Measurements from ENCODE around the gene NLRP9.

Gene NLRP9

DNA sequence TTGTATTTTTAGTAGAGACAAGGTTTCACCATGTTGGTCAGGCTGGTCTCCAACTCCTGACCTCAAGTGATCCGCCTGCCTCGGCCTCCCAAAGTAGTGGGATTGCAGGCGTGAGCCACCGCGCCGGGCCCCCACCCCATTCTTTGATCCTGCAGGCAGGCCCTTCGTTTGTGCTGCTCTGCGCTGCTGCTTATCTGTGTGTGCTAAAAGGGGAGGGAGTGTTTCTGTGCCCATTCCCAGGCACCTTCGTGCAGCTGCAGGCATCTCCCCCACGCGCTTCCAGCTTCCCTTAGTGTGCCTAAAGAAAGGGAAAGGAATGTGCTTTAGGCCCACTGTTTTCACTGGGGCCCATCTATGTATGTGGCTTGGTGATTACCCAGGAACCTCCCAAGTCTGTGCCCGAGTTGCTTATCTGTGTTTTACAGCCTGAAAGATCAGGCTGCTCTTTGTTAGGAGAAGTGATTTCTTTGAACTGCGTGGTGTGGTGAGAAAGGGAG lies 36.0 kb downstream of the NLRP9 start:
- DNase-seq: no peak

DNA sequence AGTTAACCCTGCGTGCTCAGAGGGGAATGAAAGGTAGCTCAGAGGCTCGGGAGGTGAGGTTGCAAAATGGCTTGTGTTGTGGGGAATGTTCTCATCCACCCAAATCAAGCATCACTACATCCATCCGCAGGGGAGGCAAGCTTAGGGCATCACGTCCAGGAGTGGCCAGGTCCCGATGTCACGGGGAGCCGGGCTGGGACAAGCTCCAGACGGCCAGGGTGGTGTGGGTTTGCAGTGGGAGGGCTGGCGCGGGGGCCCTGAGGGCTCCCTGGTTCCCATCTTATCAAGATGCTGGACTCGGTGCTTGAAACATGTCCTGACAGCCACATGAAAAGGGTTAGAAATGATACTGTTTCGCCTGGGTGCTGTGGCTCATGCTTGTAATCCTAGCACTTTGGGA lies 37.4 kb downstream of the NLRP9 start:
- no peak for DNase-seq

DNA sequence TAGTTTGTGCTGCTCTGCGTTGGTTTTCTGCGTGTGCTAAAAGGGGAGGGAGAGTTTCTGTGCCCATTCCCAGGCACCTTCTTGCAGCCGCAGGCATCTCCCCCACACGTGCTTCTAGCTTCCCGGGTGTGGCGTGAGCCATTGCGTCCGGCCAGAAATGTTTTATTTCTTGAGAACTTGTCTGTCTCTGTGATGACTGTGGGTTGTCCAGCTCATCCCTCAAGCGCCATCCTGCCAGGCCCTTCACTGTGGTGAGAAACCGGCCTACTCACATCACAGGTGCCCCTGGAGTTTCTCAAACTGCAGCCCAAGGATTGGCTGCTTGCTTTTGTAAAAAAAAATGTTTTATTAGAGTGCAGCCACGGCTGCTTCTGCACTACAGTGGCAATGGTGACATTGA lies 39.0 kb downstream of the NLRP9 start:
- no peak for DNase-seq

DNA sequence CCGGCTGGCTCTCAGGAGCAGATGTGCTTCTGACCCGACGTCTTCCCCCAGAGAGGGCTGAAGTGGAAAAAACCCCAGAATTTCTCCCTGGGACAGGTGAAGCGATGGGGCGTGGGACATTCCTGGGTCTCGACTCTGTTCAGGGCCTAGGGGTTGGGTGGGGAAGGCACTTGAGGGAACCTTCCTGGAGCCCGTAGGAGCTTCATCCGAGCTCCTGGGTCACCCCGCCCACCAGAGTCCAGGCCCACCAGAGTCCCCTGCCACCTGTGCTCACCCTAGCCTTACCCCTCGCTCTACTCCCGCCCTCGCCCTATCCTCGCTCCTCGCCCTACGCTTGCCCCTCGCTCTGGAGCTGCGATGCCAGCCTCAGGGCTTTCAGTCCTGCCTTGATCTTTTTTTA lies 39.9 kb downstream of the NLRP9 start:
- no peak for DNase-seq

DNA sequence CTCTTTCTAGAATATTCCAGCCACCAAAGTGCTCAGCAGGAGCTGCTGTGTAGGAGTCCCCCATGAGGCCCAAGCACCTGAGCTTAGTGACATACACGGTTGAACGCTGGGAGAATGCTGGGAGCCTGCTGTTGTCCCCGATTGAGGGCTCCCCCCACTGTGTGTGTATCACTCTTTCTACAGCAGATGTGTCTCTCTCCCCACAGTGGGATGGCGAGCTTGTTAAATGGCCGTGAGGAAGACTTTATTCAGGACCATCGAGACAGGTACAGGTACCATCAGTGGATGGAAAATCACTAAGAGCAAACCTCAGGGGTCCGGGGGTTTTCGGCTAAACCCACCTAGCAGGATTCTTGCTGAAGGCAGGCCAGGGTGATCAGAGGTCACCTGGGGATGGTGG lies 40.5 kb downstream of the NLRP9 start:
- DNase-seq: no peak

DNA sequence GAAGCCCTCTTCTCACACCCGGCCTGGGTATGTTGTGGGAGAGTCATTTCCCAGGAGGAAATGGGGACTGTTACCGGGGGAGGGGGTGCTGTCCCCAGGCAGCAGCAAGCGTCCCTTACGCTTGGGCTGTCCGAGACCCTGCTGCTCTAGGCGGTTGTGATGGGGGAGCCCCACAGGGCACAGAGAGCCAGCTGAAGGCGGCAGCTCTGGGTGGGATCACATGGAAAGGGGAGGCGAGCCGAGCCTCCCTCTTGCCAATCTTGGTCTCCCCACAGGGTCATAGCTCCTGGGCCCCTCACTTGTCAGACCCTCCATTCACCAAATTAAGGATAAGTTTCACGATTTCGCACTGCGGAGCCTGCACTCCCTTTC lies 41.1 kb downstream of the NLRP9 start:
- DNase-seq: no peak

DNA sequence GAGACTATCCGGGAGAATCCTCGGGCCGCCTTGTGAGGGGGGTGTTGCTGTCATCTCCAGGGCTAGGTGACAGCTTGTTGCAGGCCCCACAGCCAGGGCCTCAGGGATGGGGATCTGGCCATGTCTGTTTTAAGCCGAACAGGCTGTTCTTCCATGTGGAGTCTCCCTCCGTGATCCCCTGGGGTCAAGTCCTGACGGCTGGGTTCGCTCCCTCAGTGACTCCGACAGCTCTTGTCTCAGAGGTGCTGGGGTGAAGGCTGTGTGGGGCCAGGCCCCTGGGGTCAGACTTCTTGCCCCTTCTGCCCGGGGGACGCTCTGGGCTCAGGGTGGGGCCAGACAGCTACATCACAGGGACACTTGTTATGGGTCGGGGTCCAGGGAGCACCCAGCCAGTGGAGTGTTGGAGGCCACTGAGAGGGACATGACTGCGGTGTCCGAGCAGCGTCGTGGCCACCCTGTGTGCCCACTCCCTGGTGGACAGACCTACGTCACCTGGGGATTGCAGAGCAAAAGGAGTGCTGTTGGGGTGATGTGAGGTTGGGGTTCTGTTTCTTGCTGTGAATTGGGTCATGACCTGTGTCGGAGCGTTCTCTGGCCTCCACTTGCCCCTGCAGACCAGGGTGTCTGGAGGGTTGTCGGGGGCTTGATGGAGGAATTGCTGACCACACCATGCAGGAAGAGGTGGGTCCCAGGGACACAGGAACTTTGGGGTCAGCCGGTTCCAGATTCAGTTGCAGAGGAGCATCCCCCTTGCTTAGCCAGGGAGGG lies 41.7 kb downstream of the NLRP9 start:
- no peak for DNase-seq

DNA sequence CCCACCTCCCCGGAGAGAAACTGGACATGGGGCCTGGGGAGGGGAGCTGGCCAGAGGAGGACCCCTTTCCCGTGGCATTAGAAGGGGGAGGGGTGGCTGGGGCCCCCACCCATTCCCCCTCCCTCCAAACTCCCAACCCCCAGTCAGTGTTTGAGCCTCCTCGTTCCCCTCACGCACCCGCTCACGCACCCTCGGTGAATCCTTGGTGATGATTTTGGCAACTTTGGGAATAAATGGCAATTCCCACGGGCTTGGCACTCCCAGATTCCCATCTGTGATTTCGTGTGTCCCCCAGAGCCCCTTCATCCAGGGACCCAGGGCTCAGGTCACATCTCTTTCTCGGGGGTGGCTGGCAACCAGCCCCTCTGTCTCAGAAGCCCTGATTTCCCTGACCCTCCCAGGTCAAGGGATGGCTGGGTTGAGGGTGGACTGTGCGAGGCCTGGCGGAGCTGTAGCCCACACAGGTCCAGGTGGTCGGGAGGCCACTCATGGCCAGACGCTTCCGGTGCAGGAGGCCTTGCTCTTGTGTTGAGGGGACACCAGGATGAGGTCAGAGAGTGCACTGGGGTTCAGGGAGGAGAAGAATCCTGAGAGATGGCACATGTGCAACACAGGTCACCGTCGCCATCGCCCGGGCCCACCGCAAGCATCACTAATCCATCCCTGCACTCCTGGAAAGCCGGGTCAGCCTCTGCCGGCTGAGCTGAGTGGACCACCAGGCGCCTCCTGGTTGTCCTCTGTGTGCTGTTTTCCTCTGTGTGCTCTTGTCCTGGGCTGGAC lies 42.5 kb downstream of the NLRP9 start:
- no peak for DNase-seq

DNA sequence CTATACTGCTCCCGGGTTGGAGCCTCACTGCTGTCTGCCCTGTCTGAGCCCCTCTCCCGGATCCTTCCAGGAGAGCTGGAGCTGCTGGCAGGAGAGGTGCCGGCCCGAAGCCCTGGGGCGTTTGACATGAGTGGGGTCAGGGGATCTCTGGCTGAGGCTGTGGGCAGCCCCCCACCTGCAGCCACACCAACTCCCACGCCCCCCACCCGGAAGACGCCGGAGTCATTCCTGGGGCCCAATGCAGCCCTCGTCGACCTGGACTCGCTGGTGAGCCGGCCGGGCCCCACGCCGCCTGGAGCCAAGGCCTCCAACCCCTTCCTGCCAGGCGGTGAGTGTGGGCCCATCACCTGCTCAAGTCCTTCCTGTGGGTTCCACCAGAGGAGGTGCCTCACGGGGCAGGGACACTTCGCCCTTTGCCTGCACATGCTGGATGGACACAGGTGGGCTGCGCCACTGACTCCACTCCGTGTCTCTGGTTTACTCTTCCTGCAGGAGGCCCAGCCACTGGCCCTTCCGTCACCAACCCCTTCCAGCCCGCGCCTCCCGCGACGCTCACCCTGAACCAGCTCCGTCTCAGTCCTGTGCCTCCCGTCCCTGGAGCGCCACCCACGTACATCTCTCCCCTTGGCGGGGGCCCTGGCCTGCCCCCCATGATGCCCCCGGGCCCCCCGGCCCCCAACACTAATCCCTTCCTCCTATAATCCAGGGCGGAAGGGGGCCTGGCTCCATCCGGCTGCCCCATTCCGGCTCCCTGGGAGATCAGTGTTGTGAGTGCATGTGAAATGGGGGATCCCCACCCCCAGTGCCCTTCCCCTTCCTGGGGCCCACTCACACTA lies 43.3 kb downstream of the NLRP9 start:
- no peak for DNase-seq

DNA sequence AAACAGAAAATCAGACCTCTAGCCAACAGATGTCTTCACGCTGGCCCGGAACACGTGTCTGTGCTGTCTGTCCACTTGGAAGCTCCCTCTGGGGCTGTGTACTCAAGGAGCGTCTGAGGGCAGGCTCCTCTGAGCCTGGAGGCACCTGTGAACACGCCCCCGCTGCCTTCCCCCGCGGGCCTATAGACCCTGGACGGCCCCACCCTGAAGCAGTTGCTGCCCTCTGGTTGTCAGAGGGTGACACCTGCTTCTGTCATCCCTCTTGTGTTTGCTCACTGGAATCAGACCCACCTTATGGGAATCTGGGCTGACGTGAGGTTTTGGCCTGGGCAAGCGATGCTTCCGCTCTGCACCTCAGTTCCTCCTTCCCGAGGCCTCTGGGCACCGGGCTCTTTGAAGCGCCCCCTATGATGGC lies 44.0 kb downstream of the NLRP9 start:
- no peak for DNase-seq

DNA sequence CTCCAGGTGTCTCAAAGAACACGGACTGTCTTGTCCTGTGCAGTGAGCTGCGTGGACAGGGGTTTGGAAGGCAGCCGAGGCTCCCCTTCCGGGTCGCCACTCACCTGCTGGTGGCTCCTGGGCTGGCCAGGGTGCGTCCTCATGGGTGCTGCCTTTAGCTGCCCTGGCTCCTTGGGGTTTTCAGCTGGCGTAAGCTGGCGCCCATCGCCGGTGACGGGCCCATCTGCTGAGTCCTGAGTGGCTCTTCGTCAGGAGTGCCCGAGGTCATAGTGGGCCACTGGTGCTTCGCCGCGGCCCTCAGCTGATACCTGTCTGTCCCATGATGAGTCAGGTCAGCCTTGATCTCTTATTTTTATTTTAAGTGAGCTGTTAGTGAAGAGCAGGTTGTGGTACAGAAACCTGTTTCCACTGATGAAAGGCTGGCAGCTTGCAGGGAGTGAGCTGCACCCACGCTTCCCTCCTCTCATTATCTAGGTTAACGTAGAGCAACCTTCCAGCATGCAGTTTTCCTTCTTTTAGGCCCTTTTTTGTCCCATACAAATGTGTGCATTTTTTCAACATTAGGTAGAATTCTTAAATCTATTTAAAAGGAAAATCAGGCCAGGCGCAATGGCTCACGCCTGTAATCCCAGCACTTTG lies 44.7 kb downstream of the NLRP9 start:
- no peak for DNase-seq

DNA sequence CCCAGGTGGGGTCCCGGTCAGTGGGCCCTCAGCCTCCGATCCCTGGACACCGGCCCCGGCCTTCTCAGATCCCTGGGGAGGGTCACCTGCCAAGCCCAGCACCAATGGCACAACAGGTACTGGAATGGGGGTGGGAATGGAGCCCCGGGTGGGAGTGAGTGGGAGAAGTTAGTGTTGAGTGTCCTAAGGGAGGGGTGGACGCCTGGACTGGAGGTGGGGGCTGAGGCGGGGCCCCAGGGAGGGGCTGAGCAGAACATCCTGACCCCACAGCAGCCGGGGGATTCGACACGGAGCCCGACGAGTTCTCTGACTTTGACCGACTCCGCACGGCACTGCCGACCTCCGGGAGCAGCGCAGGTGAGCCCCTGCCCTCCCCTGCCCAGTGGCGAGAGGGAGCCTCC lies 45.5 kb downstream of the NLRP9 start:
- no peak for DNase-seq

DNA sequence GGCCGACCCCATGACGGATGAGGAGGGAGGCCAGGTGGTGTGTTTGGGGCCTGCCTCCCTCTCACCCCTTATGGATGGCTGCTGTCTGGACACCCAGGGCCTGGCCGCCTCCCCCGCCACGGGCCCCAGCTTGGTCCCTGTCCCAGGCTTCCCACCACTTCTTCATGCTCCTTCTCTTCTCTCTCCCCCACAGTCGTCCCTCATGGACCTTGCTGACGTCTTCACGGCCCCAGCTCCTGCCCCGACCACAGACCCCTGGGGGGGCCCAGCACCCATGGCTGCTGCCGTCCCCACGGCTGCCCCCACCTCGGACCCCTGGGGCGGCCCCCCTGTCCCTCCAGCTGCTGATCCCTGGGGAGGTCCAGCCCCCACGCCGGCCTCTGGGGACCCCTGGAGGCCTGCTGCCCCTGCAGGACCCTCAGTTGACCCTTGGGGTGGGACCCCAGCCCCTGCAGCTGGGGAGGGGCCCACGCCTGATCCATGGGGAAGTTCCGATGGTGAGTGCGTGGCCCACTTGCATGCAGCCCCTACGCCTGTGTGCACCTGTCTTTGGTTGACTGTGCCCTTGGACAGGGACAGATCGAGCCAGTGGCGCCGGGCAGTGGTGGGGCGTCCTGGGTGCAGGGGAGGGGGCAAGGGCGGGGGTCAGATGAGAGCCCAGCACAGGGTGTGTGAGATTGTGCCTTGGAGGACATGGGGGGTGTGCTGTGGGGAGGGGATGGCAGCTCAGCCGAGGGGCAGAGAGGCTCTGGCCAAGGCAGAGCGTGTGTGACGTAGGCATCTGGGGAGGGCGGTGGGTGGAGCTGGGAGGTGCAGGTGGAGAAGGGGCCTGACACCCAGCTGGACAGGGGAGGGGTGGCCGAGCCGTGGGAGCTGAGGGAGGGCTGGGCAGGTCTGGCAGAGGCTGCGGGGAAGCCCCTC lies 46.4 kb downstream of the NLRP9 start:
- DNase-seq: no peak

DNA sequence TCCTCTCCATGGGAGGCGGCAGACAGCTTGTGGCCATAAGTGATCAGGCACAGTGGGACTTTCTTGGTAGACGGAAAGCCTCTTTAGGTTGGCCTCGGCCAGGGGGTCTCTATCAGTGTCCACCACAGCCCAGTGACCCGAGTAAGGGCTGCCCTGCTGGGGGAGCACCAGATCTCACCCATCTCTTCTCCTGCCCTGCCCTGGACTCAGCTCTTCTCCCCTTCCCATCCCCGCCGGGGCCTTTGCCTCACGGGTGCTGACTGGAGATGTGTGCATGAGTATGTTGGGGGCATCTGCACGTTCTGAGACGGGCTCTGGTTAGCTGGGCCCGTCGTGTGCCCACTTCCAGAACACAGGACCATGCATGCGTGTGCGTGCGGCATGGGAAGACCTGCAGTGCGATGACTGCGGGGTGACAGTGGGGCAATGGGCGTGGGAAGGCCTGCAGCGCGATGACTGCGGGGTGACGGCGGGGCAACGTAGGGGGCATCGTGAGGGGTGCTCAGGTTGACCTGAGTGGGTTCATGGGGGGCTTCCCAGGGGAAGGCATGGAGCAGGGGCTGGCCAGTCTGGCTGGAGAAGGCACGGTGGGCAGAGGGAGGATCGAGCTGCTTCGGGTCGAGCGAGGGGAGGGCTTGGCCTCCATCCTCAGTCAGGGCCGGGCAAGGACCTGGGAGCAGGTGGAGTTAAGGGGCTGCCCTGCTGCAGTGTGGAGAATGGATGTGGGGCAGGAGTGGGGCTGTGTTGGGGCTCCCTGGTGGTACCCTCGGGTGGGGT lies 47.2 kb downstream of the NLRP9 start:
- DNase-seq: no peak

DNA sequence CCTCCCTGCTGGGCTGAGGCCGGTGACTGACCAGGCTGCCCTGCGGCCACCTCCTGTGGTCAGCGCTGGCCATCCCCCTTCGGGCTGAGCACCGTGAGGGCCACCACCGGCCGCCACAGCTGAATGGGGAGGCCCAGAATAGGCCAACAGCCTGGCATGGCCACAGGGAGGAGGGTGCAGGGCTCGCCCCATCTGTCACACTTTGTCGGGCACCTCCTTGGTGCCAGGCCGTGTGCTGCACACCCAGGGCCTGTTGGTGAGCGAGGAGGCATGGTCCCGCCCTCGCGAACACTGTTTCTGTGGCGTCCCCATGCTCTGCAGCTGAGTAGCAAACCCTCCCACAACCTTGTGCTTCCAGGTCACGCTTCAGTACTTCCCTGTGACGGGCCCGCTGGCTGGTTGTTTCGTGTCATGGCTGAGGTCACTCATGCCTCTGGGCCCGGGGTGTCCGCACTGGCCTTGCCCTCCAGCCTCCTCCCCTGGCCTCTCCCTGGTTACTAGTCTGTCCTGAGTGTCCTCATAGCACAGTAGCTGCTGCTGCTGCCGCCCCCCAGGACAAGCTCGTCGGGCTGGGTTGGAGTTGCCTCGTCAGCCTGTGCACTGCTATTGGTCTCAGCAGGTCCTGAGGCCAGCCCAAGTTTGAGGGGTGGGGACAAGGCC lies 48.0 kb downstream of the NLRP9 start:
- DNase-seq: no peak

DNA sequence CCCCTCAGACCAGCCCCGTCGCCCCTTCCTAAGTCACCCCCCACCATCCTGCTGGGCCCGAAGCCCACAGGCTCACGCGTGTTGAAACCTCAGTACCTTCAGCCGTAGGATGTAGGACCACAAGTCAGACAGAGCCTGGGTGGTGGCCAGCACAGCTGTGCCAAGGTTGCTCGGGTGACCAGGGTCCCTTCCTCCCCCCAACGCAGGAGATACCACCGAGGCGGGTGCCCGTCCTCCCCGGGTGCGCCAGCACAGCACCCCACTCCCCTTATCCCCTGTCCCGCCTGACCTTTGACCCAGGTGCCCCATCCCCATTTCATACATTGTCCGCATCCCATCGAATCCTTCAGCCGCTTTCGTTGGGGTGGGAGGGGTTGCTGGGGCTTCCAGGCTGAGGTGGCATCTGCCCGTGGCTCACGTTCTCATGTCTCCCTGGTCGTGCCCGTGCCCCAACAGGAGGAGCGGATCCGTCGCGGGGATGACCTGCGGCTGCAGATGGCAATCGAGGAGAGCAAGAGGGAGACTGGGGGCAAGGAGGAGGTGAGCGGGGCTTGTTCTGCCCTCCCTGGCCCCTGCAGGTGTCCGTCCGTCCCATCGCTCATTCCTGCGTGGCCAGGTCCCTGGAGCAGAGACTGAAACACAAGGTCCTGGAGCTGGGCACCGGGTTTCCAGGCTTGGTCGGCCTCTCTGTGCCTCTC lies 48.6 kb downstream of the NLRP9 start:
- DNase-seq: no peak

DNA sequence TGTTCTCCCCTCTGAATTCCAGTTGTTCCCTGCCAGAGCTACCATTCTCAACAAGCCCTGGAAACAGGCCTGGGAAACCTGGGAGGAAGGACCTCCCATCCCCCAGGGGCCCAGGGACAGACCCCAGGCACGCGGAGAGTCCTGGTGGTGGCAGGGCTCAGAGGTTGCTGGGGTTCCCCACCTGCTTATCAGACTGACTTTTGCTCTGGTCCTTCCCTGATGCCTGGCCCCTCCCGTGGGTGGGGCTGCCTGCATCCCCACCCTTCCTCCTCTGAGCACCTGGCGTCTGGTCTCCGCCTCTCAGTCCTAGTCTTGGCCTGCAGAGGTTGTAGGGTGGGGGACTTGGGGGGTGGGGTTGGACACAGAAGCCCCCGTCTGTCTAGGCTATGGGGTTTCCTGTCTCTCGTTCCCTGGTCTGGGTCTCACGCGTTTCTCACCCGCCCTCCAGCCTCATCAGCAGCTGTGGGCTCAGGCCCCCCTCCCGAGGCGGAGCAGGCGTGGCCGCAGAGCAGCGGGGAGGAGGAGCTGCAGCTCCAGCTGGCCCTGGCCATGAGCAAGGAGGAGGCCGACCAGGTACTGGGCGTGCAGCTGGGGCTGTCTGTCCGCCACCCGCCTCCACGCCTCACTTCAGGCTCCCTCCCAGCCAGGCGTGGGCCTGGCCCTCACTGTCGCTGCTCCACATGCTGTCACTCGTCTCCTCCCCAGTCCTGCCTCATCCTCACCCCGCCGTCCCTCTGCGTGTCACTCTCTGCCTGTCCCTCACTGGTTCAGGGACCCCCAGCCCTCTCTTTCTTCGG lies 49.6 kb downstream of the NLRP9 start:
- DNase-seq: no peak

DNA sequence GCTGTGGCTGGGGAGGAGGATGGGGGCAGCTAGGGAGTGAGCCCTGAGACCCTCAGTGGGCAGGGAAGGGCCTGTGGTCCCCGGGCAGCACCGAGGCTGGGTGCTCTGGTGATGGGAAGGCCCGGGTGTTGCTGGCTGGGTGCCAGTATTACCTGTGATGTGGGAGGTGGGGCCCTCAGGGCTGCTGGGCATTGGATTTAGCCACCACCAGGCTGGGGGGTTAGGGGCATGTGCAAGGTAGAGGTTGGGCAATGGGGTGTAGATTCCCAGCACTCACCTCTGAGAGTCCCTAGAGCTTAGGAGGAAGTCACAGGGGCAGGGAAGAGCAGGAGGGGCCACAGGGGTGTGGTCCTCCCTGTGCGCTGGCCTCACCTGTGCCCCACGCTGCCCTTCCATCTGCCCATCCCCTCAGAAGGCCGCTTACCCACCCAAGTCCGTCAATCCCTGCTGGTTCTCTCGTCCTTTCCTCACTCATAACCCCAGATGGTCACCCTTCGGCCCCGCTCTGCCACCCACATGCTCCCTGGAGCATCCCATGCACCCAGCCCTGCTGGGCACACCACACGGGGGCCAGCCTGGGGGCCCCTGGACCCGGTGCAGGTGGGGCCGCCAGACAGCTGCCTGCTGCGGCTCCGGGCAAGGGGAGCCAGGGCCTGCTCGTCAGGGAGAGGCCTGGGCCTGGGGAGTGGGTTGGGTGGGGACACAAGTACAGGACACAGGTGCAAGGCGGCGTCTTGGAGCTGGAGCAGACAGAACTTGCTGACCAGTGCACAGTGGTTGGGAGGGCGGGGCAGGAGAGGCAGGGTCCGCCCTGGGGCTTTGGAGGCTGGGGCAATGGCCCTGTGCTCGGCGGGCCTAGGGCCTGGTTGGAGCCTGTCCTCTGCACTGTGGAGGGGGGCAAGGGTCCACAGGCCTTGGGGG lies 50.7 kb downstream of the NLRP9 start:
- no peak for DNase-seq

All from activated T-cell treated with anti-CD3 and anti-CD28 coated beads, Interleukin-2, amount 50 U/mL, for 1 hour (primary cell).